ENCODE data around the gene RBM39.

Gene RBM39

DNA sequence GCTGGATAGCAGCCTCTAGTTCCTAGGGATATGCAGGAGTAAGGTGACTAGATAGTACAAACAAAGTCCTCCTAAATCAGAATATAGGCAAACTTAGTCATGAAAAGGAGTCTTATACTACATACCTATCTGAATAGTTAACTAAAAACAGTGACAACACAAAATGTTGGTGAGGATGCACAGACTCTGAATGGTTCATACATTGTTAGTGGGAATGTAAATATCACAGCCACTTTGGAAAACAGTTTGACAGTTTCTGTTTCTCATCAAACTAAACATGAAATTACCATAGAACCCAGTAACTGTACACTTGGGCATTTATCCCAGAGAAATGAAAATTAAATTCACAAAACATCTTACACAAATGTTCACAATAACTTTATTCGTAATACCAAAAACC, 60.1 kb downstream of the RBM39 start:
- no peak overlapping the region for H3K4me3 ChIP-seq
- DNase-seq (ENCODE audit: low spot score) = no peak
- no peak overlapping the region for H3K27ac ChIP-seq
- TF ChIP-seq, protein P1, sequence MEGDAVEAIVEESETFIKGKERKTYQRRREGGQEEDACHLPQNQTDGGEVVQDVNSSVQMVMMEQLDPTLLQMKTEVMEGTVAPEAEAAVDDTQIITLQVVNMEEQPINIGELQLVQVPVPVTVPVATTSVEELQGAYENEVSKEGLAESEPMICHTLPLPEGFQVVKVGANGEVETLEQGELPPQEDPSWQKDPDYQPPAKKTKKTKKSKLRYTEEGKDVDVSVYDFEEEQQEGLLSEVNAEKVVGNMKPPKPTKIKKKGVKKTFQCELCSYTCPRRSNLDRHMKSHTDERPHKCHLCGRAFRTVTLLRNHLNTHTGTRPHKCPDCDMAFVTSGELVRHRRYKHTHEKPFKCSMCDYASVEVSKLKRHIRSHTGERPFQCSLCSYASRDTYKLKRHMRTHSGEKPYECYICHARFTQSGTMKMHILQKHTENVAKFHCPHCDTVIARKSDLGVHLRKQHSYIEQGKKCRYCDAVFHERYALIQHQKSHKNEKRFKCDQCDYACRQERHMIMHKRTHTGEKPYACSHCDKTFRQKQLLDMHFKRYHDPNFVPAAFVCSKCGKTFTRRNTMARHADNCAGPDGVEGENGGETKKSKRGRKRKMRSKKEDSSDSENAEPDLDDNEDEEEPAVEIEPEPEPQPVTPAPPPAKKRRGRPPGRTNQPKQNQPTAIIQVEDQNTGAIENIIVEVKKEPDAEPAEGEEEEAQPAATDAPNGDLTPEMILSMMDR (IDR thresholded peaks at IDR 0.05) = no peak

DNA sequence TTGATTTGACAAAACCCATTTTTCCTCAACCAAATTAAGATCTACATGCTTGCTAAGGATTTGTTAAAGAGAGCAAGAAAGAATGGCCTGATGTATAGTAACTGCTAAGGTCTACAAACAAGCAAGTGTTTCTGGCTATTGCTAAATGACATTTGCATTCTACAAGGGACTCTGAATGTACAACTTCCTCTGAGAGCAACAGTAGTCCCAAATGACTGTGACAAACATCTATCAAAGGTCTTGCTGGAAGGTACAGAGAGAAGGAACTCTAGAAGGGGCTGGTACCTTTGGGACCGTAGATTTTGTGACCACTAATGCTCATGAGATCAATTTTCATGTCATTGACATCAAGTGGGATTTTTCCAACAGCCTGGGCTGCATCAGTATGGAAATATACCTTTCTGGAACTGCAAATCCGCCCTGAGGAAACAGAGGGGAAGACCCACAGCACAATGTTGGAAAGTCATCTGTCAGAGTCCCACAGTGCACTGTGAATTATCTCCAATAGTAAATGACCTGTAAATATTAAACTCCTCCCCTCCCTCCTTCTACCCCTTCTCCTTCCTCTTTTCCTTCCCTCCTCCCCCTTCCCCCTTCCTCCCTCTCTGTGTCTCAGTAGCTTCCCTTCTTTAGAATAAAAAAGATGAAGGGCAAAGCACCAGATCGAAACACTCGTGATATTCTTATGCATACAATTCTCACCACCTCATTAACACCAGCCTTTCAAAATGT, 61.4 kb downstream of the RBM39 start:
- no peak overlapping the region for H3K4me3 ChIP-seq
- H3K27ac ChIP-seq = no peak overlapping the region
- no peak for DNase-seq (ENCODE audit: low spot score)
- TF ChIP-seq, protein P1 (IDR thresholded peaks at IDR 0.05) = no peak

DNA sequence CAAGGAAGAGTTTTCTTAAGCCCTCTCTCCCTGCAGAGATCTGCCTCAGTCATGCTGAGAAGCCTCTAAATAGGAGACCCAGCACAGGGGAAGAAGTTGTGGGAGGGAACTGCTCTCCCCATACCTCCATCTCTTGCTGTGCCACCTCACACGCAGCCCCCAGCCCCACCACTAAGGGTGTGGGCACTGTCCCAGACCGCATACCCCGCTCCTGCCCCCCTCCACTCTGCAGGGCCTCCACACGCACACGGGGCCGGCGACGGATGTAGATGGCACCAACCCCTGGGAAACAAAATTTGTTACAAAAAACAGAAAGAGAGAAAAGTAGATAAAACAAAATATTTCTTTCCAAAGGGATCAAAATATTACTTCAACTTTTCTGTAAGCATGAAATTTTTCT, 67.1 kb downstream of the RBM39 start:
- Histone ChIP-seq H3K27ac (no peak overlapping the region), H3K4me3 (no peak overlapping the region)
- TF ChIP-seq, protein P1 (IDR thresholded peaks at IDR 0.05) = no peak
- DNase-seq (ENCODE audit: low spot score) = no peak

DNA sequence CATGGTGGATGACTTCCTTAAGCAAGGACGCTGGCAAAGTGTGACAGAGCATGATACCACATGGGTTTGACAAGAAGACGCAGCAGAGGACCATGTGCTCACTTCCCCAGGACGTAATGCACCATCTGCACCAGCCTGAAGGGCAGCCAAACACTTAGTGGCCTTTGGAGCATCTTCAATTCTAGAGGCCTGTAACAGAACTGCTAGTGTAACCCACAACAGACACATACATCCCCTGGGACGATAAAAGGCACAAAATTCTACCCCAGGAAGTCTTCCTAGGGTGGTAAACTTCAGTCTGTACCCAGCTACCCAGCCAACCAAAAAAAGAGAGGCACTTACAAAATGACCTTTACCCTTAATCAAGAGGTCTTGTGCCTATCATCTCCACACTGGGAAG, 68.2 kb downstream of the RBM39 start:
- TF ChIP-seq, protein P1 (IDR thresholded peaks at IDR 0.05) = no peak
- Histone ChIP-seq H3K27ac (no peak overlapping the region), H3K4me3 (no peak overlapping the region)
- no peak for DNase-seq (ENCODE audit: low spot score)

DNA sequence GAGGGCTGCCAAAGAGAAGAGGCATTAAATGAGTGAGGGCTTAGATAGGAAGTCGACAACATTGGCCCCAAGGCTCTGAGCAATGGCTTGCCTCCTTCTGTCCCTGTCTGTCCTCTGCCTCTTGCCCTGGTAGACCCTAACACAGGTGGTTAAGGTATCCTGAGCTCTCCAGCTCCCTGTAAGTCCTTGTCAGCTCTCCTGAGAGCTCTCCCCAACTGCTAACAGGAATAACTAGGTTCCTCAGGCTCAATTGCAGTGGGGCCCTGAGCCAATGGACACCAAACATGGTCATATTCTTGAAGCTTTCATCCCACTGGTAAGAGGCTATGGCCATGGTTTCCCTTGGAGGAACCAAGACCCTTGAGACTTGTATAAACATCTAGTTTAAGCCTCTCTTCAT, 72.4 kb downstream of the RBM39 start:
- H3K27ac ChIP-seq = no peak overlapping the region
- TF ChIP-seq, protein P1 (IDR thresholded peaks at IDR 0.05) = no peak
- H3K4me3 ChIP-seq = no peak overlapping the region
- DNase-seq (ENCODE audit: low spot score) = no peak

DNA sequence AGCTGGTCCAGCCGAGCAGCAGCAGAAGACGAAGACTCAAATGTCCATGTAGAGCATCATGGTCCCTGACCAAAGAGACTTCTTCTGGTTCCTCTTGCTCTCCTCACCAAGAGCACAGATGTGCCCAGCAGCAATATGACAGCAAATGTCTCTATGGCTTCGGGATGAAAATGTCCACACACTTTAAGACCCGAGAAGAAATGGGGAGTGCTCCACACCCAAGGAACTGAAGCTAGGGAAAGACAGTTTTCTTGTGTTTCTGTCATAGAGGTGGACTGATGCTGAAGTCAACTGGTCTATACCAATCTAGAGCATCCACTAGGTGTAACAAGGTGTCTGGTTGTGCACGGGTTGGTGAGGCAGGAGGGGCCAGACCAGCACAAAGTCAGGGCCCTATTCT, 72.8 kb downstream of the RBM39 start:
- Histone ChIP-seq H3K4me3 (no peak overlapping the region), H3K27ac (no peak overlapping the region)
- TF ChIP-seq, protein P1 (IDR thresholded peaks at IDR 0.05) = no peak
- DNase-seq (ENCODE audit: low spot score) = no peak

DNA sequence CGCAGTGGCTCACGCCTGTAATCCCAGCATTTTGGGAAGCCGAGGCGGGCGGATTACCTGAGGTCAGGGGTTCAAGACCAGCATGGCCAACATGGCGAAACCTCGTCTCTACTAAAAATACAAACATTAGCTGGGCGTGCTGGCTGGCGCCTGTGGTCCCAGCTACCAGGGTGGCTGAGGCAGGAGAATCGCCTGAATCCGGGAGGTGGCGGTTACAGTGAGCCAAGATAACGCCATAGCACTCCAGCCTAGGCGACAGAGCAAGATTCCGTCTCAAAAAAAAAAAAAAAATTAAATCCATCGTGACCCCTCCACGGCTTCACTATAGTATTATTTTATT, 76.1 kb downstream of the RBM39 start:
- TF ChIP-seq, protein P1 (IDR thresholded peaks at IDR 0.05) = no peak
- H3K27ac ChIP-seq = no peak overlapping the region
- DNase-seq (ENCODE audit: low spot score) = no peak
- no peak overlapping the region for H3K4me3 ChIP-seq

Measured in coronary artery (tissue), 2 donors.